Immature natural killer cell (primary cell): Measurements from ENCODE around the gene IQCN. TPM values are rescaled to one million over a fixed set of nuclear protein-coding genes. Genes with fewer than 3 reads are reported as not detected.

Source experiments
- DNase-seq, 3 donors: peaks; one replicate each; pipeline ENCODE4 v3.0.0; 2022; ENCODE audit warnings: mixed read lengths in 1 of 3
- H3K27ac Mint-ChIP-seq, 6 donors: one replicate each; pipeline ENCODE4 v1.8.0; 2020; ENCODE audit warnings: mixed read lengths in 6 of 6, mild to moderate bottlenecking in 5 of 6, inconsistent platforms in 4 of 6, moderate library complexity in 3 of 6
- H3K27me3 Mint-ChIP-seq, 3 donors: one replicate each; pipeline ENCODE4 v1.8.0; 2020 to 2021; ENCODE audit warnings: low read depth in 3 of 3, mild to moderate bottlenecking in 3 of 3, mixed read lengths in 3 of 3, moderate library complexity in 3 of 3, inconsistent platforms in 1 of 3
- H3K36me3 Mint-ChIP-seq, 3 donors: one replicate each; pipeline ENCODE4 v1.8.0; 2020; ENCODE audit warnings: mixed read lengths in 3 of 3, inconsistent platforms in 2 of 3, mild to moderate bottlenecking in 2 of 3
- H3K4me1 Mint-ChIP-seq, 2 donors: one replicate each; pipeline ENCODE4 v1.8.0; 2020; ENCODE audit warnings: inconsistent platforms in 2 of 2, mild to moderate bottlenecking in 2 of 2, mixed read lengths in 2 of 2, moderate library complexity in 1 of 2
- H3K4me3 Mint-ChIP-seq, 5 donors: one replicate each; pipeline ENCODE4 v1.8.0; 2020; ENCODE audit warnings: mild to moderate bottlenecking in 5 of 5, mixed read lengths in 5 of 5, inconsistent platforms in 3 of 5, moderate library complexity in 3 of 5
- H3K9me3 Mint-ChIP-seq, 6 donors: one replicate each; pipeline ENCODE4 v1.8.0; 2020; ENCODE audit warnings: mild to moderate bottlenecking in 6 of 6, mixed read lengths in 6 of 6, inconsistent platforms in 4 of 6, moderate library complexity in 3 of 6
- polyA plus RNA-seq, 3 donors: library from polyadenylated mRNA; unstranded; fragments of 300-500 nt; fragmentation: Illumina TruSeq; gene quantifications; one replicate each; pipeline ENCODE4 v1.2.3, GENCODE V29; 2021

IQCN gene
- polyA plus RNA-seq, 3 donors from 2014 or later: 0.15 TPM; not detected in 2

- Mint-ChIP-seq H3K4me1 (peaks cover 0 to 2% of the 10 kb centered on the region in 2 donors), H3K27ac (peak overlapping the region in 1 of 6 donors; percentile 40), H3K9me3 (no peaks in the 10 kb centered on the region), H3K27me3 (peaks cover 3 to 12% (median 7%) of the 10 kb centered on the region in 3 donors), H3K4me3 (no peak overlapping the region), H3K36me3 (no peaks in the 10 kb centered on the region)
- DNase-seq: no peak
Measured at GRCh38 chr19:18249834-18250233, 24.4 kb downstream of the IQCN start.

DNA sequence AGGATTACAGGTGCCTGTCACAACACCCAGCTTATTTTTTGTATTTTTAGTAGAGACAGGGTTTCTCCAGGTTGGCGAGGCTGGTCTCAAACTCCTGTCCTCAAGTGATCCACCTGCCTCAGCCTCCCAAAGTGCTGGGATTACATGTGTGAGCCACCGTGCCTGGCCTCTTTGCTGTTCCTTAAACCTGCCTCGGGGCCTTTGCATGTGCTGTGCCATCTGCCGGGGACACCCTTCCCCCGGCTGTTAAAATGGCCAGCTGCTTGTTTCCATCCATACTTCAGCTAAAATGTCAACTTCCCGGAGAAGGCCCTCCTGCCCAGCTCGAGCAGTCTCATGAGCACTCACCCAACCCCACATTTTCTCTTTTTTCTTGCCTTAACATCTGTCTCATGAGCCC lies 29.0 kb downstream of the IQCN start:
- H3K27ac Mint-ChIP-seq: no peak overlapping the region
- H3K36me3 Mint-ChIP-seq: peaks cover 0 to 2% (median 0%) of the 10 kb centered on the region in 3 donors
- H3K27me3 Mint-ChIP-seq: peaks cover 1 to 6% (median 4%) of the 10 kb centered on the region in 3 donors
- H3K4me1 Mint-ChIP-seq: no peaks in the 10 kb centered on the region
- no peaks in the 10 kb centered on the region for H3K9me3 Mint-ChIP-seq
- no peak for DNase-seq
- H3K4me3 Mint-ChIP-seq: no peak overlapping the region

- Mint-ChIP-seq H3K4me1 (no peaks in the 10 kb centered on the region), H3K9me3 (peaks cover 0 to 2% (median 0%) of the 10 kb centered on the region in 6 donors), H3K36me3 (peaks cover 0 to 2% (median 0%) of the 10 kb centered on the region in 3 donors), H3K4me3 (no peak overlapping the region), H3K27ac (no peak overlapping the region), H3K27me3 (peaks cover 2 to 11% (median 8%) of the 10 kb centered on the region in 3 donors)
- DNase-seq: no peak
Measured at GRCh38 chr19:18239303-18239702, 34.9 kb downstream of the IQCN start.

- Mint-ChIP-seq H3K27ac (no peak overlapping the region), H3K27me3 (peaks cover 15 to 22% (median 19%) of the 10 kb centered on the region in 3 donors), H3K4me1 (peaks cover 6% of the 10 kb centered on the region in 2 donors), H3K4me3 (no peak overlapping the region), H3K9me3 (peaks cover 0 to 7% (median under 1%) of the 10 kb centered on the region in 6 donors), H3K36me3 (no peaks in the 10 kb centered on the region)
- no peak for DNase-seq
Measured at GRCh38 chr19:18234194-18234593, 40.1 kb downstream of the IQCN start.

GRCh38 chr19:18233224-18233825 lies 40.9 kb downstream of the IQCN start:
- H3K27ac Mint-ChIP-seq: no peak overlapping the region
- H3K9me3 Mint-ChIP-seq: peaks cover 0 to 7% (median under 1%) of the 10 kb centered on the region in 6 donors
- H3K4me1 Mint-ChIP-seq: peaks cover 6% of the 10 kb centered on the region in 2 donors
- peaks cover 15 to 22% (median 19%) of the 10 kb centered on the region in 3 donors for H3K27me3 Mint-ChIP-seq
- H3K36me3 Mint-ChIP-seq: no peaks in the 10 kb centered on the region
- peak; percentile 49 to 59 (median 59) for DNase-seq
- peak overlapping the region in 1 of 5 donors; percentile 27 for H3K4me3 Mint-ChIP-seq

- Mint-ChIP-seq H3K27ac (no peak overlapping the region), H3K36me3 (no peaks in the 10 kb centered on the region), H3K27me3 (peaks cover 15 to 23% (median 22%) of the 10 kb centered on the region in 3 donors), H3K4me1 (peaks cover 6% of the 10 kb centered on the region in 2 donors), H3K4me3 (peak overlapping the region in 1 of 5 donors; percentile 44), H3K9me3 (peaks cover 0 to 7% (median under 1%) of the 10 kb centered on the region in 6 donors)
- DNase-seq: no peak
Measured at GRCh38 chr19:18232540-18233223, 41.6 kb downstream of the IQCN start.

DNA sequence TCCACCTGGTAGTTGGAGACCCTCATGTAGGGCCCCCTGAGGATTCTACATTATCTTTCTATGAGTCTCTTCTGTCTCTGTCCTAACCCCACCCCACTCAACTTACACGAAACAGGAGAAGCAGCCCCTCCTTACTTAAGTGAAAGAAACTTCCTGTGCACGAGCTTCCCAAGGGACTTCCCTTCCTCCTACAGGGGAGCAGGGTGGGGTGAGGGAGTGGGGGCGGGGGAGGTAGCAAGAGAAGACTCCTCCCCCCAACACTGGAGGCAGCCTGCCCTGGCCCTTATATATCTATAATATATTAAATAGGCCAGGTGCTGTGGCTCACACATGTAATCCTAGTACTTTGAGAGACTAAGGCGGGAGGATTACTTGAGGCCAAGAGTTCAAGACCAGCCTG lies 42.5 kb downstream of the IQCN start:
- no peak for DNase-seq
- Mint-ChIP-seq H3K36me3 (no peaks in the 10 kb centered on the region), H3K4me3 (no peak overlapping the region), H3K4me1 (peaks cover 6% of the 10 kb centered on the region in 2 donors), H3K27ac (no peak overlapping the region), H3K9me3 (peaks cover 0 to 7% (median under 1%) of the 10 kb centered on the region in 6 donors), H3K27me3 (peaks cover 19 to 27% (median 24%) of the 10 kb centered on the region in 3 donors)

DNA sequence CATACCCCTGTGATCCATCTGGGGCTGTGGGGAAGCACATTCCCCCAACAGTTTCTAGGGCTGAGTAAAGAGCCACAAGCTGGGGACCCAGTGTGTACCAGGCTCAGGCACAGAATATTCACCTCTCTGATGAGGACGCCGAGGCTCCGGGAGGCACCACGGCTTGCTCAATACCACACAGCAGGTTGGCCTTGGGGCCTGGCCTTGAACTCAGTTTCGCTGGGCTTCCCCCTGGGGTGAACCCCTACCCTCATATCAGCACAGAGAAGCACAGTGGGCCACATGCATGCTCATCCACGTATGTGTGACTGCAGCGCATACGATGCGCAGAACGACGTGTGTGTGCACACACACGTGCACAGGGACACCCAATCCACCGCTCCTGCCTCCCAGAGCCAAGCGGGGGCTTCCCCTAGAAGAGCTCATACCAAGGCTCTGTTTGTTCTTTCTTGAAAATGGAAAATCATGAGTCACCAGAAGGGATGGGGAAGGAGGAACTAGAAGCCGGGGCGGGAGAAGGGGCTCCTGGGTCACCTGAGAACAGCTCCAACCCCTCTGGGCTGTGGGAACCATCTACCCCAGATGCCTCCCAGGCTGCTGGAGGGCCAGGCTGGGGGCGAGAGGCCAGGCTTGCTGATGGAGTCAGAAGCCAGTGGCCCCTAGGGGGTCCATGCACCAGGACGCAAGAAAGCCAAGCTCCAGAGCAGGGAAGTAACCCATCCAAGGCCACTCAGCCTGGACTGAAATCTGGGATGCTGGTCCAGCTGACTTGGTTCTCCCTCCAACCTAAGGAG lies 43.1 kb downstream of the IQCN start:
- H3K9me3 Mint-ChIP-seq: peaks cover 0 to 7% (median under 1%) of the 10 kb centered on the region in 6 donors
- peaks cover 21 to 31% (median 24%) of the 10 kb centered on the region in 3 donors for H3K27me3 Mint-ChIP-seq
- H3K4me1 Mint-ChIP-seq: peaks cover 6% of the 10 kb centered on the region in 2 donors
- DNase-seq: no peak
- no peak overlapping the region for H3K4me3 Mint-ChIP-seq
- H3K27ac Mint-ChIP-seq: no peak overlapping the region
- H3K36me3 Mint-ChIP-seq: no peaks in the 10 kb centered on the region

GRCh38 chr19:18229915-18230314 lies 44.3 kb downstream of the IQCN start:
- DNase-seq: no peak
- Mint-ChIP-seq H3K27me3 (peaks cover 18 to 31% (median 20%) of the 10 kb centered on the region in 3 donors), H3K36me3 (no peaks in the 10 kb centered on the region), H3K4me1 (peaks cover 7 to 10% of the 10 kb centered on the region in 2 donors), H3K27ac (no peak overlapping the region), H3K9me3 (peaks cover 0 to 6% (median 0%) of the 10 kb centered on the region in 6 donors), H3K4me3 (no peak overlapping the region)

DNA sequence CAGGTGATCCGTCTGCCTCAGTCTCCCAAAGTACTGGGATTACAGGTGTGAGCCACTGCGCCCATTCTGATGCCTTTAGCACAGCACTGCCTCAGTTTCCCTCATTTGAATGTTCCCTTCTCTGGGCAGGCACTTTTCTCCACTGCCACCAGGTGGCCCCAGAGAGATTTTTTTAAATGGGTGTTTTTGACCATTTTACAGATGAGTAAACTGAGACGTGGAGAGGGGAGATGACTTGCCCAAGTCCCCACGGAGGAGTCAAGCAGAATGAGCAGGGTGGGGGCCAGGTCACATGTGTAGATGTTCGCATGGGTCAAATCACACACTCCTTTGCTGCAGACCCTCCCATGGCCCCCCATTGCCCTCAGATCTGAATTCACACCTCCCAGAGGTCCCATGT lies 44.8 kb downstream of the IQCN start:
- no peaks in the 10 kb centered on the region for H3K36me3 Mint-ChIP-seq
- peaks cover 11 to 14% of the 10 kb centered on the region in 2 donors for H3K4me1 Mint-ChIP-seq
- no peak for DNase-seq
- H3K9me3 Mint-ChIP-seq: peaks cover 0 to 6% (median 0%) of the 10 kb centered on the region in 6 donors
- peaks cover 19 to 35% (median 23%) of the 10 kb centered on the region in 3 donors for H3K27me3 Mint-ChIP-seq
- H3K4me3 Mint-ChIP-seq: no peak overlapping the region
- H3K27ac Mint-ChIP-seq: no peak overlapping the region

DNA sequence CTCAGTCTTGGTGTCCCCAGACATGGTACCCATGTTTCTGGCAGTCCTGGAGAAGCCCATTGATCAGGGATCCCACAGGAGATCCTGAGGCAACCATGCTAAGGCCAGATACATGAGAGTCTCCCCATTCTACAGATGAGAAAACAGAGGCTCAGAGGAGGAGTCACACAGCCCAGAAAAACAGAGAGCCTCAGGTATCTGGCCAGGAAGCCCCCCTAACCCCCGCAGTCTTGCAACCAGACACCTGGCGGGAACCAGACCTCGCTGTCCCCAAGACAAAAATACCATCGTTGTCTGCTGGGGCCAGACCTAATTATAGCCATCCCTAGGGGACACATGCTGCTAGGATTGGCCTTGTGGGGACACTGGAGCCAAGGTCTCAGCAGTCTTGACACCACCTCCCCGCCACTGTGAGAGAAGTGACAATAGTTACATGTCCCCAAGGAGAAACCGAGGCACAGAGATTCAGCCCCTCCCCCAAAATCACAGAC lies 46.4 kb downstream of the IQCN start:
- Mint-ChIP-seq H3K9me3 (peaks cover 0 to 2% (median 0%) of the 10 kb centered on the region in 6 donors), H3K27ac (no peak overlapping the region), H3K4me1 (peaks cover 17 to 19% of the 10 kb centered on the region in 2 donors), H3K4me3 (no peak overlapping the region), H3K27me3 (peaks cover 19 to 35% (median 24%) of the 10 kb centered on the region in 3 donors), H3K36me3 (no peaks in the 10 kb centered on the region)
- DNase-seq: no peak

DNA sequence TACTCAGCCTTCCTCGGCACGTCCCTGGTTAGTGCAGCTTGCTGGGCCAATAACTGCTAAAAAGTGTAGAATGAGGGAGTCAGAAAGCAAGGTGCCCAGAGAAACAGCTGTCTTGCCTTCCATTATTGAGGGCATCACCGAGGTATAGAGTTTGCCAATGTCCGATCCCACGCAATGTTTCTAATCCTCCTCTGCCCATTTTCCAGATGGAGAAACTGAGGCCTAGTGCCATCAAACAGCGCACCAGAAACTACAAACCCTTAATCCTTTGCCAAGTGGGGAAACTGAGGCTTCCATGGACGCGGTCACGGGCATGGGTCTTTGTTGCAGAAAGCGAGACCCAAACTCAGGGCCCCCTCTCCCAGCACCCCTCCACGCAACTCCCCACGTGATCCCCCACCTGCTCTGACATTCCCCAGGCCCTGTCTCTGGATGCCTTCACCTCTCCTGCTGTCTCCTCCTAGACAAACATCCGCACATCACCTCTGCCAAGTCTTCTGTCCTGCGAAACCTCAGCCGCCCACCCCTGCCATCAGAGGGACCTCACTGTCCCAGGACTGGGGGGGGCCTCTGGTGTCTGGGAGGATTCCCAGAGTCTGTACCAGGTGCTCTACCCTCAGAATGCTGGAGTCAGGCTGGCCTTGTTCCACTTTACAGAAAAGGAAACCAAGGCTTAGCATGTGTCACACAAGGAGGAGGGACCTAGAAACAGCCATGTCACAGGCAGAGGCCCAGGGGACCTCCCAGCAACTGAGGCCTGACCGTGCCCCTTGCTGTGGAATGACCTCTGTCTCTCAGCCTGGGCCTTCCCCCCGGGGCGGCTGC lies 47.1 kb downstream of the IQCN start:
- DNase-seq: no peak
- Mint-ChIP-seq H3K27me3 (peaks cover 19 to 33% (median 23%) of the 10 kb centered on the region in 3 donors), H3K9me3 (peaks cover 0 to 2% (median 0%) of the 10 kb centered on the region in 6 donors), H3K27ac (no peak overlapping the region), H3K4me1 (peaks cover 12 to 14% of the 10 kb centered on the region in 2 donors), H3K4me3 (no peak overlapping the region), H3K36me3 (no peaks in the 10 kb centered on the region)
